ENCODE data around the gene BTNL9.

BTNL9 gene

GRCh38 chr5:181070523-181070922, 30.5 kb downstream of the BTNL9 start:
- Histone ChIP-seq H3K9ac (ENCODE audit: low read length) (no peak overlapping the region), H3K4me1 (ENCODE audit: low read length) (no peaks in the 10 kb centered on the region), H3K4me2 (ENCODE audit: low read depth, low read length) (no peak overlapping the region), H4K20me1 (ENCODE audit: insufficient read depth, low read length) (no peaks in the 10 kb centered on the region), H3K9me2 (replicated peaks; ENCODE audit: insufficient read depth, low read length) (no peaks in the 10 kb centered on the region), H3K27ac (ENCODE audit: low read length) (no peak overlapping the region), H3K4me3 (ENCODE audit: low read length) (no peak overlapping the region), H2AFZ (ENCODE audit: low read length) (no peak overlapping the region), H3K79me2 (ENCODE audit: low read length) (no peaks in the 10 kb centered on the region), H3F3A (ENCODE audit: insufficient read depth, low read length) (no peaks in the 10 kb centered on the region), H3K36me3 (replicated peaks; ENCODE audit: insufficient read depth, low read length) (no peaks in the 10 kb centered on the region), H3K9me3 (replicated peaks; ENCODE audit: insufficient read depth, low read length) (no peaks in the 10 kb centered on the region), H3K27me3 (replicated peaks; ENCODE audit: insufficient read depth, low read length) (peaks cover 28% of the 10 kb centered on the region)
- no peak for TF ChIP-seq EZH2 (optimal IDR thresholded peaks at IDR 0.05; ENCODE audit: low read depth, low read length)
- TF ChIP-seq EZH2phosphoT487 (IDR thresholded peaks at IDR 0.05; ENCODE audit: low read length), result no peak
- no peak for TF ChIP-seq CTCF (IDR thresholded peaks at IDR 0.05; ENCODE audit: low read length)
- no peak for DNase-seq

GRCh38 chr5:181071257-181071656, 31.2 kb downstream of the BTNL9 start:
- TF ChIP-seq CTCF (IDR thresholded peaks at IDR 0.05; ENCODE audit: low read length) (no peak), EZH2phosphoT487 (IDR thresholded peaks at IDR 0.05; ENCODE audit: low read length) (no peak), EZH2 (optimal IDR thresholded peaks at IDR 0.05; ENCODE audit: low read depth, low read length) (no peak)

GRCh38 chr5:181076920-181077319, 36.9 kb downstream of the BTNL9 start:
- Histone ChIP-seq H3K27me3 (replicated peaks; ENCODE audit: insufficient read depth, low read length) (peaks cover 10% of the 10 kb centered on the region), H3K4me3 (ENCODE audit: low read length) (no peak overlapping the region), H3K9ac (ENCODE audit: low read length) (no peak overlapping the region), H3K36me3 (replicated peaks; ENCODE audit: insufficient read depth, low read length) (no peaks in the 10 kb centered on the region), H3K4me1 (ENCODE audit: low read length) (no peaks in the 10 kb centered on the region), H2AFZ (ENCODE audit: low read length) (no peak overlapping the region), H3K27ac (ENCODE audit: low read length) (no peak overlapping the region), H3F3A (ENCODE audit: insufficient read depth, low read length) (no peaks in the 10 kb centered on the region), H3K9me3 (replicated peaks; ENCODE audit: insufficient read depth, low read length) (no peaks in the 10 kb centered on the region), H3K9me2 (replicated peaks; ENCODE audit: insufficient read depth, low read length) (no peaks in the 10 kb centered on the region), H3K79me2 (ENCODE audit: low read length) (no peaks in the 10 kb centered on the region), H3K4me2 (ENCODE audit: low read depth, low read length) (no peak overlapping the region), H4K20me1 (ENCODE audit: insufficient read depth, low read length) (no peaks in the 10 kb centered on the region)
- DNase-seq, result no peak
- TF ChIP-seq CTCF (IDR thresholded peaks at IDR 0.05; ENCODE audit: low read length) (no peak), EZH2phosphoT487 (IDR thresholded peaks at IDR 0.05; ENCODE audit: low read length) (no peak), EZH2 (optimal IDR thresholded peaks at IDR 0.05; ENCODE audit: low read depth, low read length) (no peak)

More at GRCh38 chr5:181071257-181071656, 31.2 kb downstream of the BTNL9 start:
- no peak overlapping the region for H3K9ac ChIP-seq (ENCODE audit: low read length)
- no peak overlapping the region for H2AFZ ChIP-seq (ENCODE audit: low read length)
- H3K9me2 ChIP-seq (replicated peaks; ENCODE audit: insufficient read depth, low read length), result no peaks in the 10 kb centered on the region
- no peaks in the 10 kb centered on the region for H3F3A ChIP-seq (ENCODE audit: insufficient read depth, low read length)
- peaks cover 28% of the 10 kb centered on the region for H3K27me3 ChIP-seq (replicated peaks; ENCODE audit: insufficient read depth, low read length)
- H3K4me2 ChIP-seq (ENCODE audit: low read depth, low read length), result no peak overlapping the region
- no peak for DNase-seq
- no peaks in the 10 kb centered on the region for H3K36me3 ChIP-seq (replicated peaks; ENCODE audit: insufficient read depth, low read length)
- H3K4me1 ChIP-seq (ENCODE audit: low read length), result no peaks in the 10 kb centered on the region
- no peaks in the 10 kb centered on the region for H3K79me2 ChIP-seq (ENCODE audit: low read length)
- H3K27ac ChIP-seq (ENCODE audit: low read length), result no peak overlapping the region
- H4K20me1 ChIP-seq (ENCODE audit: insufficient read depth, low read length), result no peaks in the 10 kb centered on the region
- H3K4me3 ChIP-seq (ENCODE audit: low read length), result no peak overlapping the region
- H3K9me3 ChIP-seq (replicated peaks; ENCODE audit: insufficient read depth, low read length), result no peaks in the 10 kb centered on the region
